ENCODE measurements around the gene FCRLB. TPM values are rescaled to one million over a fixed set of nuclear protein-coding genes. Genes with fewer than 3 reads are reported as not detected.

Gene FCRLB
- total RNA-seq, 1 experiment from 2014 or later = 1.3 TPM

- Mint-ChIP-seq H3K36me3 (ENCODE audit: insufficient read depth, unreplicated experiment) (no peaks in the 10 kb centered on the region), H3K9me3 (ENCODE audit: unreplicated experiment) (no peaks in the 10 kb centered on the region), H3K4me3 (ENCODE audit: unreplicated experiment) (no peak overlapping the region), H3K4me1 (ENCODE audit: insufficient read depth, unreplicated experiment) (peaks cover 7% of the 10 kb centered on the region), H3K27ac (ENCODE audit: low read depth, unreplicated experiment) (no peak overlapping the region), H3K27me3 (ENCODE audit: insufficient read depth, unreplicated experiment) (no peaks in the 10 kb centered on the region)
- no peak for TF ChIP-seq CTCF (IDR thresholded peaks at IDR 0.05; ENCODE audit: unreplicated experiment)
- ChIA-PET CTCF (interaction anchor here (0.8 to 0.9 kb wide), 3 partner anchors 15 to 518 kb away, joined by 3 read pairs; no protein-coding TSS in a partner anchor), POLR2A (no interaction called here)
- BruUV-seq (replicated peaks) = no TSS peak
- DNase-seq (ENCODE audit: unreplicated experiment) = no peak
- intact Hi-C loops (cut with micrococcal nuclease) = no loop called here
Observed at GRCh38 chr1:161710560-161710959, 10.8 kb upstream of the FCRLB start.

GRCh38 chr1:161718559-161719324, 2.6 kb upstream of the FCRLB start:
- no peak for DNase-seq (ENCODE audit: unreplicated experiment)
- ChIA-PET POLR2A (no interaction called here), CTCF (interaction anchor here (1.2 kb wide), 1 partner anchor 8 kb away, joined by 4 read pairs; no protein-coding TSS in a partner anchor)
- TF ChIP-seq CTCF (IDR thresholded peaks at IDR 0.05; ENCODE audit: unreplicated experiment) = no peak
- Mint-ChIP-seq H3K27me3 (ENCODE audit: insufficient read depth, unreplicated experiment) (no peaks in the 10 kb centered on the region), H3K36me3 (ENCODE audit: insufficient read depth, unreplicated experiment) (no peaks in the 10 kb centered on the region), H3K9me3 (ENCODE audit: unreplicated experiment) (no peaks in the 10 kb centered on the region), H3K4me3 (ENCODE audit: unreplicated experiment) (no peak overlapping the region), H3K27ac (ENCODE audit: low read depth, unreplicated experiment) (no peak overlapping the region), H3K4me1 (ENCODE audit: insufficient read depth, unreplicated experiment) (peaks cover 11% of the 10 kb centered on the region)
- intact Hi-C loops (cut with micrococcal nuclease) = no loop called here
- BruUV-seq (replicated peaks) = no TSS peak

- POLR2A ChIA-PET = no interaction called here
- H3K4me3 Mint-ChIP-seq (ENCODE audit: unreplicated experiment) = no peak overlapping the region
- no peaks in the 10 kb centered on the region for H3K9me3 Mint-ChIP-seq (ENCODE audit: unreplicated experiment)
- no peak for DNase-seq (ENCODE audit: unreplicated experiment)
- intact Hi-C loops (cut with micrococcal nuclease) = no loop called here
- H3K4me1 Mint-ChIP-seq (ENCODE audit: insufficient read depth, unreplicated experiment) = peaks cover 11% of the 10 kb centered on the region
- H3K27me3 Mint-ChIP-seq (ENCODE audit: insufficient read depth, unreplicated experiment) = no peaks in the 10 kb centered on the region
- H3K36me3 Mint-ChIP-seq (ENCODE audit: insufficient read depth, unreplicated experiment) = no peaks in the 10 kb centered on the region
- no peak overlapping the region for H3K27ac Mint-ChIP-seq (ENCODE audit: low read depth, unreplicated experiment)
- CTCF ChIA-PET = no interaction called here
- TF ChIP-seq CTCF (IDR thresholded peaks at IDR 0.05; ENCODE audit: unreplicated experiment) = no peak
- BruUV-seq (replicated peaks) = no TSS peak
Observed at GRCh38 chr1:161719325-161719611, 2.1 kb upstream of the FCRLB start.

- no peaks in the 10 kb centered on the region for H3K27me3 Mint-ChIP-seq (ENCODE audit: insufficient read depth, unreplicated experiment)
- no peak overlapping the region for H3K27ac Mint-ChIP-seq (ENCODE audit: low read depth, unreplicated experiment)
- no peak overlapping the region for H3K4me3 Mint-ChIP-seq (ENCODE audit: unreplicated experiment)
- H3K9me3 Mint-ChIP-seq (ENCODE audit: unreplicated experiment) = no peaks in the 10 kb centered on the region
- POLR2A ChIA-PET = no interaction called here
- CTCF ChIA-PET = interaction anchor here (0.6 kb wide), 2 partner anchors 28 to 145 kb away, joined by 3 to 4 read pairs; no protein-coding TSS in a partner anchor
- peaks cover 14% of the 10 kb centered on the region for H3K4me1 Mint-ChIP-seq (ENCODE audit: insufficient read depth, unreplicated experiment)
- no TSS peak for BruUV-seq (replicated peaks)
- intact Hi-C loops (cut with micrococcal nuclease) = no loop called here
- no peaks in the 10 kb centered on the region for H3K36me3 Mint-ChIP-seq (ENCODE audit: insufficient read depth, unreplicated experiment)
- DNase-seq (ENCODE audit: unreplicated experiment) = no peak
- no peak for TF ChIP-seq CTCF (IDR thresholded peaks at IDR 0.05; ENCODE audit: unreplicated experiment)
Observed at GRCh38 chr1:161720422-161720821, 922 bp upstream of the FCRLB start.

Measured in MCF 10A (cell line).